HEK293 (cell line): ENCODE data around the gene NEU4.

Source experiments
- CTCF ChIA-PET: fragments of 350-600 bp; formaldehyde crosslinking; extraction: SDS; loops from one replicate; lab custom pipeline; 2021; ENCODE audit warnings: antibody characterized with exemption; lab: Yijun Ruan, JAX
- POLR2A ChIA-PET: fragments of 300-600 bp; formaldehyde crosslinking; extraction: SDS; loops from one replicate; lab custom pipeline; 2020; ENCODE audit warnings: antibody characterized with exemption, inconsistent platforms; lab: Yijun Ruan, JAX
- H3K27ac ChIP-seq: fragments of 200-500 bp; sonication (Bioruptor generic); 2 replicates; pipeline ENCODE4 v1.5.1; 2014; ENCODE audit warnings: low read depth, low read length, control low read depth, inconsistent platforms; ENCODE audit errors: extremely low read depth
- H3K36me3 ChIP-seq, 2 experiments: fragments of 200-500 bp in 1 of 2; sonication (Bioruptor generic) in 1 of 2; 1 replicate in 1 of 2; 2 replicates in 1 of 2; pipeline ENCODE4 v1.5.1; 2014 to 2017; ENCODE audit warnings: inconsistent platforms in 2 of 2, low read length in 2 of 2; ENCODE audit not compliant: control insufficient read depth in 2 of 2, insufficient read depth in 1 of 2
- H3K4me1 ChIP-seq: fragments of 200-500 bp; sonication (Bioruptor generic); 2 replicates; pipeline ENCODE4 v1.5.1; 2014; ENCODE audit warnings: mild to moderate bottlenecking, low read length, inconsistent platforms; ENCODE audit not compliant: control insufficient read depth, insufficient read depth
- H3K4me3 ChIP-seq: 2 replicates; pipeline ENCODE4 v1.5.1; 2011; ENCODE audit warnings: low read depth, mild to moderate bottlenecking, control low read depth, low read length, moderate library complexity
- H3K9me3 ChIP-seq: fragments of 200-500 bp; sonication (Bioruptor generic); 2 replicates; pipeline ENCODE4 v1.5.1; 2014; ENCODE audit warnings: low read depth, low read length, inconsistent platforms; ENCODE audit not compliant: control insufficient read depth, insufficient read depth
- ATF2 ChIP-seq: fragments of 450-650 bp; formaldehyde crosslinking; IDR thresholded peaks from 2 replicates; pipeline ENCODE4 v1.5.1; 2016; ENCODE audit warnings: missing biosample characterization, missing genetic modification characterization, low read depth
- EGR2 ChIP-seq: fragments of 450-650 bp; formaldehyde crosslinking; IDR thresholded peaks from 2 replicates; pipeline ENCODE4 v1.5.1; 2016; ENCODE audit warnings: low read depth, missing biosample characterization, missing genetic modification characterization
- RBAK ChIP-seq: fragments of 450-650 bp; formaldehyde crosslinking; IDR thresholded peaks from 2 replicates; pipeline ENCODE4 v1.5.1; 2016; ENCODE audit warnings: missing biosample characterization, missing genetic modification characterization
- REST ChIP-seq: fragments of 450-650 bp; formaldehyde crosslinking; IDR thresholded peaks from 2 replicates; pipeline ENCODE4 v1.5.1; 2016; ENCODE audit warnings: missing biosample characterization, missing genetic modification characterization
- SCRT1 ChIP-seq: fragments of 450-650 bp; formaldehyde crosslinking; IDR thresholded peaks from 2 replicates; pipeline ENCODE4 v1.5.1; 2016; ENCODE audit warnings: missing biosample characterization, missing genetic modification characterization, borderline replicate concordance
- SP2 ChIP-seq: fragments of 450-650 bp; formaldehyde crosslinking; IDR thresholded peaks from 2 replicates; pipeline ENCODE4 v1.5.1; 2016; ENCODE audit warnings: missing biosample characterization, missing genetic modification characterization
- TCF7L2 ChIP-seq: IDR thresholded peaks from 2 replicates; pipeline ENCODE4 v1.6.1; 2011; ENCODE audit warnings: low read depth, mild to moderate bottlenecking, inconsistent platforms, low read length, moderate library complexity, borderline replicate concordance
- ZBTB1 ChIP-seq: fragments of 450-650 bp; formaldehyde crosslinking; IDR thresholded peaks from 2 replicates; pipeline ENCODE4 v1.5.1; 2016; ENCODE audit warnings: missing biosample characterization, missing genetic modification characterization
- ZFHX2 ChIP-seq: fragments of 450-650 bp; formaldehyde crosslinking; conservative IDR thresholded peaks from 2 replicates; pipeline ENCODE4 v1.5.1; 2016; ENCODE audit warnings: missing biosample characterization, missing genetic modification characterization
- ZIC2 ChIP-seq: fragments of 450-650 bp; formaldehyde crosslinking; IDR thresholded peaks from 2 replicates; pipeline ENCODE4 v1.5.1; 2016; ENCODE audit warnings: missing biosample characterization, missing genetic modification characterization
- ZNF121 ChIP-seq: fragments of 450-650 bp; formaldehyde crosslinking; IDR thresholded peaks from 2 replicates; pipeline ENCODE4 v1.5.1; 2016; ENCODE audit warnings: missing biosample characterization, missing genetic modification characterization
- ZNF155 ChIP-seq: fragments of 450-650 bp; formaldehyde crosslinking; IDR thresholded peaks from 2 replicates; pipeline ENCODE4 v1.5.1; 2016; ENCODE audit warnings: missing biosample characterization, missing genetic modification characterization
- ZNF157 ChIP-seq: fragments of 450-650 bp; formaldehyde crosslinking; IDR thresholded peaks from 2 replicates; pipeline ENCODE4 v1.5.1; 2016; ENCODE audit warnings: missing biosample characterization, missing genetic modification characterization
- ZNF488 ChIP-seq: fragments of 450-650 bp; formaldehyde crosslinking; IDR thresholded peaks from 2 replicates; pipeline ENCODE4 v1.5.1; 2016; ENCODE audit warnings: missing biosample characterization, missing genetic modification characterization
- ZNF513 ChIP-seq: fragments of 450-650 bp; IDR thresholded peaks from 2 replicates; pipeline ENCODE4 v1.5.1; 2018; ENCODE audit warnings: missing biosample characterization, missing genetic modification characterization
- ZNF549 ChIP-seq: fragments of 450-650 bp; IDR thresholded peaks from 2 replicates; pipeline ENCODE4 v1.5.1; 2018; ENCODE audit warnings: missing biosample characterization, missing genetic modification characterization, mild to moderate bottlenecking, inconsistent platforms, moderate library complexity
- ZNF621 ChIP-seq: fragments of 450-650 bp; formaldehyde crosslinking; IDR thresholded peaks from 2 replicates; pipeline ENCODE4 v1.5.1; 2017; ENCODE audit warnings: missing biosample characterization, missing genetic modification characterization
- ZNF623 ChIP-seq: fragments of 450-650 bp; formaldehyde crosslinking; IDR thresholded peaks from 2 replicates; pipeline ENCODE4 v1.5.1; 2016; ENCODE audit warnings: missing biosample characterization, missing genetic modification characterization
- ZNF670 ChIP-seq: fragments of 450-650 bp; formaldehyde crosslinking; IDR thresholded peaks from 2 replicates; pipeline ENCODE4 v1.5.1; 2016; ENCODE audit warnings: missing biosample characterization, missing genetic modification characterization, low read depth
- ZNF701 ChIP-seq: fragments of 450-650 bp; formaldehyde crosslinking; IDR thresholded peaks from 2 replicates; pipeline ENCODE4 v1.5.1; 2016; ENCODE audit warnings: missing biosample characterization, missing genetic modification characterization
- ZSCAN18 ChIP-seq: fragments of 450-650 bp; formaldehyde crosslinking; IDR thresholded peaks from 2 replicates; pipeline ENCODE4 v1.5.1; 2016; ENCODE audit warnings: missing biosample characterization, missing genetic modification characterization
- ZSCAN30 ChIP-seq: fragments of 450-650 bp; IDR thresholded peaks from 2 replicates; pipeline ENCODE4 v1.5.1; 2018; ENCODE audit warnings: missing biosample characterization, mild to moderate bottlenecking, missing genetic modification characterization, moderate library complexity

Gene NEU4

GRCh38 chr2:241795021-241795999, 13.7 kb upstream of the NEU4 start:
- no peak for TF ChIP-seq ZNF157 (tag by site-specific recombination)
- TF ChIP-seq ZIC2 (tag by site-specific recombination): peak; percentile 36; the same call in 1 of the 2 replicates
- POLR2A ChIA-PET: no interaction called here
- Histone ChIP-seq H3K4me1 (no peaks in the 10 kb centered on the region), H3K9me3 (no peaks in the 10 kb centered on the region), H3K4me3 (no peak overlapping the region), H3K36me3 (no peaks in the 10 kb centered on the region), H3K27ac (no peak overlapping the region)
- CTCF ChIA-PET: no interaction called here

GRCh38 chr2:241796209-241796608, 12.8 kb upstream of the NEU4 start:
- TF ChIP-seq SCRT1 (no peak), ZBTB1 (no peak), ZNF488 (tag by site-specific recombination) (no peak), ZFHX2 (no peak), EGR2 (tag by site-specific recombination) (no peak), ZNF155 (no peak), REST (no peak), TCF7L2 (no peak), ZNF623 (no peak), ZNF621 (tag by site-specific recombination) (no peak), ZNF513 (tag by site-specific recombination) (no peak), ZSCAN30 (tag by site-specific recombination) (no peak), ZNF670 (tag by site-specific recombination) (no peak), RBAK (tag by site-specific recombination) (no peak), ATF2 (no peak), ZNF121 (tag by site-specific recombination) (no peak), ZNF701 (tag by site-specific recombination) (no peak), SP2 (tag by site-specific recombination) (no peak), ZNF549 (tag by site-specific recombination) (no peak), ZSCAN18 (no peak)
- no peaks in the 10 kb centered on the region for H3K36me3 ChIP-seq
- CTCF ChIA-PET: no interaction called here
- H3K27ac ChIP-seq: no peak overlapping the region
- H3K9me3 ChIP-seq: no peaks in the 10 kb centered on the region
- POLR2A ChIA-PET: no interaction called here
- H3K4me3 ChIP-seq: no peak overlapping the region
- H3K4me1 ChIP-seq: no peaks in the 10 kb centered on the region
